ENCODE results near the gene PPM1M. TPM values are rescaled to one million over a fixed set of nuclear protein-coding genes. Genes with fewer than 3 reads are reported as not detected.

The PPM1M gene
- total and polyA plus RNA-seq, 2 donors, result 32.1 to 65.0 TPM

DNA sequence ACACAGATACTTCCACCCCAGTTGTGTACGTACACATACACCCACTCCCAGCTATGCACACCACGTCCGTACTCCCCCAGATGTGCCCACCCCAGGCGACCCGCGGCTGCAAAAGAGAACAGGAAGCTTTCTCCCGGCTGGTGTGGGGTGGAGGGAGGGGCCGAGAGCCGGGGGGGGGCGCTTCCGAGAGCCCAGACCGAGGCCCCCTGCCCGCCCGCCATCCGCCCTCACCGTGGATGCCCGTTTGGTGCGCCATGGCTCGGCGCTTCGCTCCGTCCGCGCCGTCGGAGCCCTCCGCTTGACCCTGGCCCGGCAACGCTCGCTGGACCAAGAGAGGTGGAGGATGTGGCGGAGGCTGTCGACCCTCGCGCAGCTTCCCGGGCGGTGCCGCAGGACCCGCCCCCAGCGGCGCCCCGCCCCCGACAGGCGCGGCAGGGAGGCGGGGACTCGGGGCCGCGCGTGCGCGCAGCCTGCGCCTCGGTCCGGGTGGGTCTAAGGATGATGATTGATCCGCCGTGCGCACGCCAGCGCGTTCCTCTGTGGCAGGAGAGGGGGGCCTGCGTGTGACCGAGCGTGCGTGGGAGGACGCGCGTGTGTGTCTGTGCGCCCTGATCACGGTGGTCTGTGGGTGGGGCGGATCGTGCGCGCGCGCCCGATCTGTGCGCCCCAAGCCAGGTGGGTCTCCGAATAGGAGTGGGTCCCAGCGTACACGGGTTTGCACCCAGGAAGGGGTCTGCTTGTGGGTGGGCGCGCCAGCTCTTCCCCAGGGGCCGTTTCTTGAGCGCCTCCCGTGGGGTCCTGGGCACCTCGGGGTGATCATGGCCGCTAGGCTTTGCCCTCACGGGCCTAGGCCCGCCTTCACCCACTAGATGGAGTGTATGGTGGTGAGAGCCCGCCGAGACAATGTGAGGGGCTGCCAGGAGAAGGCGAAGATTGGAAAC, 6.5 kb upstream of the PPM1M start, which contains the start of gene TWF2:
TSS of gene TWF2 (minus strand) at position 398 of the 941 bp plus-strand sequence. CDS start at position 256, 142 bp downstream.
- Histone ChIP-seq H3K9me3 (ENCODE audit: control insufficient read depth in 2 of 2, insufficient read depth in 1 of 2, low read length in 1 of 2) (peaks cover 0 to 6% of the 10 kb centered on the region in 2 donors), H3K27me3 (ENCODE audit: control insufficient read depth in 2 of 2, insufficient read depth in 1 of 2, low read length in 1 of 2) (no peaks in the 10 kb centered on the region), H3K4me1 (ENCODE audit: control insufficient read depth in 2 of 2, insufficient read depth in 2 of 2, low read length in 2 of 2) (peaks cover 28 to 60% of the 10 kb centered on the region in 2 donors), H3K4me3 (ENCODE audit: low read length in 2 of 2) (peak within 1 kb of the TSS; percentile 93), H3K36me3 (ENCODE audit: control insufficient read depth in 2 of 2, insufficient read depth in 2 of 2, low read length in 1 of 2) (peaks cover 19 to 24% of the 10 kb centered on the region in 2 donors), H3K27ac (ENCODE audit: low read depth in 1 of 2, low read length in 1 of 2) (peak within 1 kb of the TSS; percentile 96 to 97)
- WGBS, result under 1% methylated on average over 92 of the region's 92 CpGs
- DNase-seq (ENCODE audit: low read depth in 6 of 9, low spot score in 9 of 9), result peak; percentile 51 to 93 (median 86)

GRCh38 chr3:52240059-52240885, 5.3 kb upstream of the PPM1M start:
- H3K36me3 ChIP-seq (ENCODE audit: control insufficient read depth in 2 of 2, insufficient read depth in 2 of 2, low read length in 1 of 2), result peaks cover 7 to 12% of the 10 kb centered on the region in 2 donors
- peaks cover 0 to 6% of the 10 kb centered on the region in 2 donors for H3K9me3 ChIP-seq (ENCODE audit: control insufficient read depth in 2 of 2, insufficient read depth in 1 of 2, low read length in 1 of 2)
- H3K27me3 ChIP-seq (ENCODE audit: control insufficient read depth in 2 of 2, insufficient read depth in 1 of 2, low read length in 1 of 2), result peaks cover 0 to 5% of the 10 kb centered on the region in 2 donors
- peak overlapping the region in 1 of 2 donors; percentile 93 for H3K4me3 ChIP-seq (ENCODE audit: low read length in 2 of 2)
- peaks cover 35 to 72% of the 10 kb centered on the region in 2 donors for H3K4me1 ChIP-seq (ENCODE audit: control insufficient read depth in 2 of 2, insufficient read depth in 2 of 2, low read length in 2 of 2)
- DNase-seq (ENCODE audit: low read depth in 6 of 9, low spot score in 9 of 9), result peak in 7 of 9 donors; percentile 45 to 87 (median 73)
- WGBS, result 86% methylated on average over 1 of the region's 1 CpG
- H3K27ac ChIP-seq (ENCODE audit: low read depth in 1 of 2, low read length in 1 of 2), result peak overlapping the region; percentile 70 to 97

DNA sequence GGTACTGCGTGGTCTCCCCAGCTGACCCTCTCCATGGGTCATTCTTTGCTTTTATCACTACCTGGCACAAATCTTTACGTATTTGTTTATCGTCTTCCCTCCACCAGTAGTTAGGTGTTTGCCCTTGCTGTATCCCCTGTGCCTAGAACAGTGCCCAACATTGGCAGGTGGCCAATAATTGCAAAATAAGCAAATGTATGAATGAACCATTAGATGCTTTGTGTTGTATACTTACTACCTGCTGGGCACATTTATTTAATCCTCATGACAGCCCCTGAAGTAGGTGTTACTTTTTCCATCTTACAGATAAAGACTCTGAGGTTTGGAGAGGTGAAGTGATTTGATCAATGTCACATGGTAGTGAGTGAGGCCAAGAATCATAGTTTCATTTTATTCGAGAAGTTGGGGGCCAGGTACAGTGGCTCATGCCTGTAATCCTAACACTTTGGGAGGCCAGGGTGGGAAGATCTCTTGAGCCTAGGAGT, 4.6 kb upstream of the PPM1M start:
- WGBS, result 97% methylated on average over 4 of the region's 4 CpGs
- peaks cover 2 to 6% of the 10 kb centered on the region in 2 donors for H3K36me3 ChIP-seq (ENCODE audit: control insufficient read depth in 2 of 2, insufficient read depth in 2 of 2, low read length in 1 of 2)
- H3K27me3 ChIP-seq (ENCODE audit: control insufficient read depth in 2 of 2, insufficient read depth in 1 of 2, low read length in 1 of 2), result peaks cover 0 to 8% of the 10 kb centered on the region in 2 donors
- no peak for DNase-seq (ENCODE audit: low read depth in 6 of 9, low spot score in 9 of 9)
- H3K4me3 ChIP-seq (ENCODE audit: low read length in 2 of 2), result no peak overlapping the region
- peaks cover 37 to 71% of the 10 kb centered on the region in 2 donors for H3K4me1 ChIP-seq (ENCODE audit: control insufficient read depth in 2 of 2, insufficient read depth in 2 of 2, low read length in 2 of 2)
- H3K9me3 ChIP-seq (ENCODE audit: control insufficient read depth in 2 of 2, insufficient read depth in 1 of 2, low read length in 1 of 2), result peaks cover 0 to 6% of the 10 kb centered on the region in 2 donors
- peak overlapping the region in 1 of 2 donors; percentile 97 for H3K27ac ChIP-seq (ENCODE audit: low read depth in 1 of 2, low read length in 1 of 2)

GRCh38 chr3:52242039-52242438, 3.5 kb upstream of the PPM1M start:
- H3K27me3 ChIP-seq (ENCODE audit: control insufficient read depth in 2 of 2, insufficient read depth in 1 of 2, low read length in 1 of 2), result peaks cover 0 to 10% of the 10 kb centered on the region in 2 donors
- H3K27ac ChIP-seq (ENCODE audit: low read depth in 1 of 2, low read length in 1 of 2), result no peak overlapping the region
- no peak for DNase-seq (ENCODE audit: low read depth in 6 of 9, low spot score in 9 of 9)
- 100% methylated on average over 1 of the region's 1 CpG for WGBS
- peaks cover 0 to 6% of the 10 kb centered on the region in 2 donors for H3K9me3 ChIP-seq (ENCODE audit: control insufficient read depth in 2 of 2, insufficient read depth in 1 of 2, low read length in 1 of 2)
- H3K4me3 ChIP-seq (ENCODE audit: low read length in 2 of 2), result no peak overlapping the region
- H3K4me1 ChIP-seq (ENCODE audit: control insufficient read depth in 2 of 2, insufficient read depth in 2 of 2, low read length in 2 of 2), result peaks cover 35 to 73% of the 10 kb centered on the region in 2 donors
- no peaks in the 10 kb centered on the region for H3K36me3 ChIP-seq (ENCODE audit: control insufficient read depth in 2 of 2, insufficient read depth in 2 of 2, low read length in 1 of 2)

- H3K9me3 ChIP-seq (ENCODE audit: control insufficient read depth in 2 of 2, insufficient read depth in 1 of 2, low read length in 1 of 2), result peaks cover 0 to 6% of the 10 kb centered on the region in 2 donors
- peaks cover 26 to 64% of the 10 kb centered on the region in 2 donors for H3K4me1 ChIP-seq (ENCODE audit: control insufficient read depth in 2 of 2, insufficient read depth in 2 of 2, low read length in 2 of 2)
- H3K4me3 ChIP-seq (ENCODE audit: low read length in 2 of 2), result no peak overlapping the region
- H3K36me3 ChIP-seq (ENCODE audit: control insufficient read depth in 2 of 2, insufficient read depth in 2 of 2, low read length in 1 of 2), result peaks cover 16 to 18% of the 10 kb centered on the region in 2 donors
- no peak for DNase-seq (ENCODE audit: low read depth in 6 of 9, low spot score in 9 of 9)
- H3K27ac ChIP-seq (ENCODE audit: low read depth in 1 of 2, low read length in 1 of 2), result peak overlapping the region in 1 of 2 donors; percentile 33
- WGBS, result 83% methylated on average over 9 of the region's 9 CpGs
- peaks cover 0 to 10% of the 10 kb centered on the region in 2 donors for H3K27me3 ChIP-seq (ENCODE audit: control insufficient read depth in 2 of 2, insufficient read depth in 1 of 2, low read length in 1 of 2)
These were observed 1.5 kb upstream of the PPM1M start for GRCh38 chr3:52243791-52244628.

DNA sequence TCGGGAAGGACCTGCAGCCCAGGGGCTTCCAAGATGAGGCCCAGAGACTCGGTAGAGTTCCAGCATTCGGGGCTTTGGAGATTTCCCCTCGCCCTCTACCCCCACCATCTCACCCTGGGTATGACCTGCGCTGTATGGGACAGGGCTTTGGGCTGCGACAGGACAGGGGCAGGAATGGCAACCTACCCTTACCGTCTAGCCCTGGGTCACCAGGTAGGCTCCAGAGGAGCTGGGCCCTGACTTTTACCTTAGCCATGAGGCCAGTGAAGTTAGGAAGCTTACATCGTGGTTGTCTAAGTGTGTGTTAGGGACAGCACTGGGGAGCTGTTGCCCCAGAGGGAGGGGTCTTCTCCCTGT, 683 bp downstream of the PPM1M start:
- WGBS, result 77% methylated on average over 8 of the region's 8 CpGs
- peaks cover 0 to 6% of the 10 kb centered on the region in 2 donors for H3K9me3 ChIP-seq (ENCODE audit: control insufficient read depth in 2 of 2, insufficient read depth in 1 of 2, low read length in 1 of 2)
- peaks cover 36 to 37% of the 10 kb centered on the region in 2 donors for H3K36me3 ChIP-seq (ENCODE audit: control insufficient read depth in 2 of 2, insufficient read depth in 2 of 2, low read length in 1 of 2)
- peak overlapping the region; percentile 54 to 66 for H3K4me3 ChIP-seq (ENCODE audit: low read length in 2 of 2)
- H3K4me1 ChIP-seq (ENCODE audit: control insufficient read depth in 2 of 2, insufficient read depth in 2 of 2, low read length in 2 of 2), result peaks cover 11 to 61% of the 10 kb centered on the region in 2 donors
- peaks cover 0 to 10% of the 10 kb centered on the region in 2 donors for H3K27me3 ChIP-seq (ENCODE audit: control insufficient read depth in 2 of 2, insufficient read depth in 1 of 2, low read length in 1 of 2)
- peak overlapping the region; percentile 65 to 95 for H3K27ac ChIP-seq (ENCODE audit: low read depth in 1 of 2, low read length in 1 of 2)
- DNase-seq (ENCODE audit: low read depth in 6 of 9, low spot score in 9 of 9), result no peak

- H3K27ac ChIP-seq (ENCODE audit: low read depth in 1 of 2, low read length in 1 of 2), result peak overlapping the region; percentile 65 to 78
- peaks cover 11 to 58% of the 10 kb centered on the region in 2 donors for H3K4me1 ChIP-seq (ENCODE audit: control insufficient read depth in 2 of 2, insufficient read depth in 2 of 2, low read length in 2 of 2)
- peak overlapping the region; percentile 54 to 66 for H3K4me3 ChIP-seq (ENCODE audit: low read length in 2 of 2)
- DNase-seq (ENCODE audit: low read depth in 6 of 9, low spot score in 9 of 9), result no peak
- H3K9me3 ChIP-seq (ENCODE audit: control insufficient read depth in 2 of 2, insufficient read depth in 1 of 2, low read length in 1 of 2), result peaks cover 0 to 6% of the 10 kb centered on the region in 2 donors
- peaks cover 0 to 10% of the 10 kb centered on the region in 2 donors for H3K27me3 ChIP-seq (ENCODE audit: control insufficient read depth in 2 of 2, insufficient read depth in 1 of 2, low read length in 1 of 2)
- WGBS, result 95% methylated on average over 14 of the region's 14 CpGs
- H3K36me3 ChIP-seq (ENCODE audit: control insufficient read depth in 2 of 2, insufficient read depth in 2 of 2, low read length in 1 of 2), result peaks cover 38 to 44% of the 10 kb centered on the region in 2 donors
These were observed 1.3 kb downstream of the PPM1M start for GRCh38 chr3:52246728-52247408.
